GM23338 (cell line): Measurements from ENCODE around the gene SLC66A1. TPM values are rescaled to one million over a fixed set of nuclear protein-coding genes. Genes with fewer than 3 reads are reported as not detected.

ENCODE experiments used
- ATAC-seq: fragments of 200-7000 bp; cut with Tn5 transposase; 3 replicates; pipeline ENCODE4 v1.9.1; 2020
- DNase-seq: peaks from one replicate; pipeline ENCODE4 v3.0.0-alpha.2; 2015; ENCODE audit warnings: low spot score
- H2AFZ ChIP-seq: fragments of 200-600 bp; sonication (generic); 2 replicates; pipeline ENCODE4 v1.8.0; 2016; ENCODE audit warnings: antibody characterized with exemption, mild to moderate bottlenecking, moderate library complexity
- H3F3A ChIP-seq: fragments of 200-600 bp; sonication (generic); replicated peaks from 2 replicates; pipeline ENCODE4 v1.8.0; 2017; ENCODE audit warnings: antibody characterized with exemption, mixed run types, low read depth
- H3K27ac ChIP-seq: fragments of 200-600 bp; sonication (generic); 2 replicates; pipeline ENCODE4 v1.6.1; 2016; ENCODE audit warnings: low read depth
- H3K27me3 ChIP-seq: fragments of 200-600 bp; sonication (generic); 2 replicates; pipeline ENCODE4 v1.8.0; 2016; ENCODE audit warnings: mild to moderate bottlenecking, mixed run types, moderate library complexity; ENCODE audit not compliant: insufficient read depth
- H3K36me3 ChIP-seq: fragments of 200-600 bp; sonication (generic); 2 replicates; pipeline ENCODE4 v1.8.0; 2016; ENCODE audit warnings: mild to moderate bottlenecking; ENCODE audit not compliant: insufficient read depth
- H3K4me1 ChIP-seq: fragments of 200-600 bp; sonication (generic); 2 replicates; pipeline ENCODE4 v1.8.0; 2016; ENCODE audit warnings: mild to moderate bottlenecking, moderate library complexity; ENCODE audit not compliant: insufficient read depth
- H3K4me2 ChIP-seq: fragments of 200-600 bp; sonication (generic); 2 replicates; pipeline ENCODE4 v1.7.1; 2017; ENCODE audit warnings: mixed run types
- H3K4me3 ChIP-seq: fragments of 200-600 bp; sonication (generic); 2 replicates; pipeline ENCODE4 v1.6.1; 2016; ENCODE audit warnings: mixed run types
- H3K79me2 ChIP-seq: fragments of 200-600 bp; sonication (generic); replicated peaks from 2 replicates; pipeline ENCODE4 v1.8.0; 2017; ENCODE audit warnings: mild to moderate bottlenecking; ENCODE audit not compliant: insufficient read depth
- H3K9me2 ChIP-seq: fragments of 200-600 bp; sonication (generic); 2 replicates; pipeline ENCODE4 v1.8.0; 2017; ENCODE audit not compliant: insufficient read depth
- H4K20me1 ChIP-seq: fragments of 200-600 bp; sonication (generic); replicated peaks from 2 replicates; pipeline ENCODE4 v1.8.0; 2017; ENCODE audit warnings: mild to moderate bottlenecking; ENCODE audit not compliant: insufficient read depth
- H3K27ac Mint-ChIP-seq: 2 replicates; pipeline ENCODE4 v1.8.0; 2020; ENCODE audit warnings: inconsistent platforms, mild to moderate bottlenecking, moderate library complexity, mixed read lengths
- H3K27me3 Mint-ChIP-seq: 3 replicates; pipeline ENCODE4 v1.8.0; 2022; ENCODE audit warnings: low read depth, mild to moderate bottlenecking, moderate library complexity, mixed read lengths, inconsistent platforms; ENCODE audit not compliant: insufficient read depth, poor library complexity
- H3K36me3 Mint-ChIP-seq: 3 replicates; pipeline ENCODE4 v1.8.0; 2021; ENCODE audit warnings: low read depth, mild to moderate bottlenecking, inconsistent platforms, moderate library complexity, mixed read lengths
- H3K4me1 Mint-ChIP-seq: 3 replicates; pipeline ENCODE4 v1.8.0; 2020; ENCODE audit warnings: mild to moderate bottlenecking, inconsistent platforms, mixed read lengths
- H3K4me3 Mint-ChIP-seq: 3 replicates; pipeline ENCODE4 v1.8.0; 2021; ENCODE audit warnings: moderate library complexity, mild to moderate bottlenecking, inconsistent platforms, mixed read lengths
- H3K9me3 Mint-ChIP-seq: 3 replicates; pipeline ENCODE4 v1.8.0; 2020; ENCODE audit warnings: moderate library complexity, mild to moderate bottlenecking, inconsistent platforms, mixed read lengths
- CREB1 ChIP-seq: fragments of 250-450 bp; sonication (Bioruptor Pico); IDR thresholded peaks from 2 replicates; pipeline ENCODE4 v1.5.0; 2020; ENCODE audit warnings: low read depth, mild to moderate bottlenecking, moderate library complexity
- CTCF ChIP-seq, 2 experiments: fragments of 200-600 bp in 1 of 2; sonication (generic) in 1 of 2; conservative IDR thresholded peaks; 2 replicates each; pipeline versions ENCODE4 v1.5.1 to v1.6.1; 2016 to 2017; ENCODE audit warnings: antibody characterized with exemption in 2 of 2, low read depth in 2 of 2, mild to moderate bottlenecking in 2 of 2, moderate library complexity in 1 of 2
- ETS1 ChIP-seq: IDR thresholded peaks from 2 replicates; pipeline ENCODE4 v1.6.1; 2016; ENCODE audit warnings: antibody characterized with exemption
- EZH2 ChIP-seq: fragments of 200-600 bp; sonication (generic); IDR thresholded peaks from one replicate; pipeline ENCODE4 v1.8.0; 2017; ENCODE audit warnings: antibody characterized with exemption, mild to moderate bottlenecking, low read depth; ENCODE audit not compliant: unreplicated experiment
- EZH2phosphoT487 ChIP-seq: fragments of 200-600 bp; sonication (generic); IDR thresholded peaks from one replicate; pipeline ENCODE4 v1.8.1; 2018; ENCODE audit warnings: antibody characterized with exemption; ENCODE audit not compliant: unreplicated experiment
- JUNB ChIP-seq: IDR thresholded peaks from one replicate; pipeline ENCODE4 v1.6.1; 2016; ENCODE audit warnings: antibody characterized with exemption; ENCODE audit not compliant: unreplicated experiment
- NANOG ChIP-seq: IDR thresholded peaks from 2 replicates; pipeline ENCODE4 v1.6.1; 2016; ENCODE audit warnings: antibody characterized with exemption, borderline replicate concordance
- POLR2AphosphoS5 ChIP-seq: IDR thresholded peaks from 2 replicates; pipeline ENCODE4 v1.6.1; 2016; ENCODE audit warnings: antibody characterized with exemption, low read depth
- REST ChIP-seq: IDR thresholded peaks from one replicate; pipeline ENCODE4 v1.6.1; 2018; ENCODE audit warnings: antibody characterized with exemption; ENCODE audit not compliant: unreplicated experiment
- STAT1 ChIP-seq: IDR thresholded peaks from one replicate; pipeline ENCODE4 v1.6.1; 2016; ENCODE audit warnings: antibody characterized with exemption; ENCODE audit not compliant: unreplicated experiment
- ZNF114 ChIP-seq: fragments of 250-450 bp; sonication (Bioruptor Pico); IDR thresholded peaks from 2 replicates; pipeline ENCODE4 v1.5.0; 2020; ENCODE audit warnings: mild to moderate bottlenecking, moderate library complexity
- ZNF331 ChIP-seq: fragments of 250-450 bp; sonication (Bioruptor Pico); IDR thresholded peaks from 2 replicates; pipeline ENCODE4 v1.5.0; 2020; ENCODE audit warnings: low read depth, mild to moderate bottlenecking, moderate library complexity
- ZNF462 ChIP-seq: fragments of 250-450 bp; sonication (Bioruptor Pico); IDR thresholded peaks from 2 replicates; pipeline ENCODE4 v1.5.0; 2020; ENCODE audit warnings: mild to moderate bottlenecking, moderate library complexity
- polyA plus RNA-seq: library from polyadenylated mRNA; unstranded; fragments of >200 nt; fragmentation: Nextera tagmentation; extraction: Ambion mirVana; gene quantifications from 2 replicates; pipeline ENCODE4 v1.2.1, GENCODE V29; 2016
- total RNA-seq: library from RNA; depleted of rRNA; stranded (reverse); fragments of >200 nt; shearing (Covaris generic); gene quantifications from 2 replicates; pipeline ENCODE4 v1.2.3, GENCODE V29; 2014

SLC66A1 gene
- total and polyA plus RNA-seq, 2 experiments from 2014 or later: 6.9 to 19.7 TPM

- no peak overlapping the region for H3K4me3 Mint-ChIP-seq
- no peaks in the 10 kb centered on the region for H3K36me3 ChIP-seq
- peaks cover 15% of the 10 kb centered on the region for H3K27me3 Mint-ChIP-seq
- H3K4me2 ChIP-seq: no peak overlapping the region
- no peak for ATAC-seq
- H3K79me2 ChIP-seq: peaks cover 66% of the 10 kb centered on the region
- peaks cover 8% of the 10 kb centered on the region; the same call in 2 of the 3 replicates for H3K36me3 Mint-ChIP-seq
- no peak overlapping the region for H3K4me3 ChIP-seq
- no peaks in the 10 kb centered on the region for H3K9me2 ChIP-seq
- no peak overlapping the region for H3K27ac Mint-ChIP-seq
- H4K20me1 ChIP-seq: peaks cover 38% of the 10 kb centered on the region
- H3F3A ChIP-seq: 0 out of 2 replicates have a peak, but pooled peaks cover 2% of the 10 kb centered on the region
- no peaks in the 10 kb centered on the region for H3K9me3 Mint-ChIP-seq
- no peak for DNase-seq
- H2AFZ ChIP-seq: no peak overlapping the region
- no peaks in the 10 kb centered on the region for H3K4me1 ChIP-seq
- H3K27me3 ChIP-seq: no peaks in the 10 kb centered on the region
- H3K4me1 Mint-ChIP-seq: peaks cover 16% of the 10 kb centered on the region
- no peak for TF ChIP-seq JUNB
- no peak for TF ChIP-seq ZNF331
- TF ChIP-seq CREB1 (CRISPR knock-in tag): no peak
- no peak for TF ChIP-seq POLR2AphosphoS5
- no peak for TF ChIP-seq CTCF (conservative IDR thresholded peaks at IDR 0.05; ENCODE audit: low read depth in 2 of 2)
- TF ChIP-seq ZNF462 (CRISPR knock-in tag): no peak
- TF ChIP-seq EZH2phosphoT487: no peak
- no peak for TF ChIP-seq REST
- TF ChIP-seq ZNF114: no peak
- no peak for TF ChIP-seq STAT1
- TF ChIP-seq EZH2: no peak
- no peak for TF ChIP-seq ETS1
- TF ChIP-seq NANOG: no peak
- no peak overlapping the region for H3K27ac ChIP-seq
Observed at GRCh38 chr1:19365721-19366120, 53.6 kb downstream of the SLC66A1 start.
